ENCODE results near the gene NANS.

Gene NANS

GRCh38 chr9:98034593-98035546, 21.7 kb upstream of the NANS start:
- Histone ChIP-seq H3K27ac (no peak overlapping the region), H3K4me3 (no peak overlapping the region)

- Histone ChIP-seq H3K27ac (no peak overlapping the region), H3K4me3 (no peak overlapping the region)
Measured at GRCh38 chr9:98037357-98037756, 19.2 kb upstream of the NANS start.

GRCh38 chr9:98038958-98039357, 17.6 kb upstream of the NANS start:
- no peak overlapping the region for H3K4me3 ChIP-seq

GRCh38 chr9:98039607-98040017, 16.9 kb upstream of the NANS start:
- no peak overlapping the region for H3K27ac ChIP-seq

More at GRCh38 chr9:98038958-98039357, 17.6 kb upstream of the NANS start:
- no peak overlapping the region for H3K27ac ChIP-seq

GRCh38 chr9:98040212-98040611, 16.3 kb upstream of the NANS start:
- H3K4me3 ChIP-seq, result no peak overlapping the region
- H3K27ac ChIP-seq, result no peak overlapping the region

More at GRCh38 chr9:98039607-98040017, 16.9 kb upstream of the NANS start:
- no peak overlapping the region for H3K4me3 ChIP-seq

- Histone ChIP-seq H3K27ac (no peak overlapping the region), H3K4me3 (no peak overlapping the region)
Measured at GRCh38 chr9:98043915-98044314, 12.6 kb upstream of the NANS start.

GRCh38 chr9:98045234-98046179, 11.0 kb upstream of the NANS start:
- Histone ChIP-seq H3K27ac (no peak overlapping the region), H3K4me3 (peak overlapping the region in 2 of 7 experiments; percentile 3 to 14)

- no peak overlapping the region for H3K27ac ChIP-seq
- H3K4me3 ChIP-seq, result no peak overlapping the region
Measured at GRCh38 chr9:98046180-98046543, 10.4 kb upstream of the NANS start.

- no peak overlapping the region for H3K4me3 ChIP-seq
- H3K27ac ChIP-seq, result no peak overlapping the region
Measured at GRCh38 chr9:98047002-98047401, 9.5 kb upstream of the NANS start.

GRCh38 chr9:98049288-98050072, 7.1 kb upstream of the NANS start:
- Histone ChIP-seq H3K27ac (no peak overlapping the region), H3K4me3 (no peak overlapping the region)

GRCh38 chr9:98050351-98050750, 6.2 kb upstream of the NANS start:
- no peak overlapping the region for H3K4me3 ChIP-seq
- H3K27ac ChIP-seq, result no peak overlapping the region

- H3K4me3 ChIP-seq, result no peak overlapping the region
- no peak overlapping the region for H3K27ac ChIP-seq
Measured at GRCh38 chr9:98054376-98054951, 2.1 kb upstream of the NANS start.

GRCh38 chr9:98057138-98057799, 737 bp downstream of the NANS start:
- Histone ChIP-seq H3K27ac (peak overlapping the region in 20 of 21 experiments; percentile 76 to 98 (median 89)), H3K4me3 (peak overlapping the region; percentile 53 to 88 (median 81))

- no peak overlapping the region for H3K27ac ChIP-seq
- H3K4me3 ChIP-seq, result no peak overlapping the region
Measured at GRCh38 chr9:98062161-98062560, 5.6 kb downstream of the NANS start.

- Histone ChIP-seq H3K4me3 (no peak overlapping the region), H3K27ac (no peak overlapping the region)
Measured at GRCh38 chr9:98064623-98065392, 8.3 kb downstream of the NANS start.

GRCh38 chr9:98066235-98066634, 9.7 kb downstream of the NANS start:
- H3K27ac ChIP-seq, result no peak overlapping the region

GRCh38 chr9:98067184-98067583, 10.7 kb downstream of the NANS start:
- Histone ChIP-seq H3K4me3 (no peak overlapping the region), H3K27ac (no peak overlapping the region)

More at GRCh38 chr9:98066235-98066634, 9.7 kb downstream of the NANS start:
- no peak overlapping the region for H3K4me3 ChIP-seq

- no peak overlapping the region for H3K4me3 ChIP-seq
- no peak overlapping the region for H3K27ac ChIP-seq
Measured at GRCh38 chr9:98069551-98069950, 13.0 kb downstream of the NANS start.
